T47D (cell line): Measurements from ENCODE around the gene PRR35.
"Not testable (repeated sequence)": the region's sequence is repeated elsewhere in the genome, so short reads cannot be mapped to it uniquely, and the experiment has no call there.

Source experiments
- DNase-seq, 2 experiments: peaks; one replicate each; pipeline versions ENCODE4 v3.0.0 to v3.0.0-alpha.2; 2011 to 2012; ENCODE audit warnings: low read depth in 1 of 2, low spot score in 1 of 2
- JUND ChIP-seq: IDR thresholded peaks from 2 replicates; pipeline ENCODE4 v1.6.1; 2012; ENCODE audit warnings: low read depth
- in situ Hi-C: cut with HindIII; loops from 2 replicates; pipeline ENCODE4 v1.10.0; 2016; ENCODE audit warnings: low sequenced_read_pairs, low pct_unique_long_range_greater_than_20kb

The PRR35 gene

GRCh38 chr16:595942-596735 is 35.9 kb downstream of the PRR35 start:
- DNase-seq, result no peak
- TF ChIP-seq JUND, result no peak
- in situ Hi-C loops, result no loop called here

GRCh38 chr16:596736-597060 is 36.5 kb downstream of the PRR35 start:
- no peak for DNase-seq
- in situ Hi-C loops, result no loop called here
- TF ChIP-seq JUND, result no peak

- in situ Hi-C loops, DNase-seq: not testable (repeated sequence)
Measured at GRCh38 chr16:597655-598054, 37.5 kb downstream of the PRR35 start.

GRCh38 chr16:598823-599739 is 38.9 kb downstream of the PRR35 start:
- DNase-seq, result no peak
- no peak for TF ChIP-seq JUND
- in situ Hi-C loops, result no loop called here

GRCh38 chr16:600781-601180 is 40.6 kb downstream of the PRR35 start:
- no peak for DNase-seq
- TF ChIP-seq JUND, result no peak
- in situ Hi-C loops, result no loop called here

GRCh38 chr16:603933-604332 is 43.7 kb downstream of the PRR35 start:
- DNase-seq, result no peak
- no peak for TF ChIP-seq JUND
- in situ Hi-C loops, result no loop called here

GRCh38 chr16:606656-607307 is 46.6 kb downstream of the PRR35 start:
- in situ Hi-C loops, result no loop called here
- no peak for TF ChIP-seq JUND
- no peak for DNase-seq

- in situ Hi-C loops, result no loop called here
- TF ChIP-seq JUND, result no peak
- no peak for DNase-seq
Measured at GRCh38 chr16:608019-608418, 47.8 kb downstream of the PRR35 start.

GRCh38 chr16:609316-609715 is 49.1 kb downstream of the PRR35 start:
- in situ Hi-C loops, result no loop called here
- no peak for DNase-seq
- no peak for TF ChIP-seq JUND

GRCh38 chr16:609984-610383 is 49.8 kb downstream of the PRR35 start:
- in situ Hi-C loops, result no loop called here
- no peak for TF ChIP-seq JUND
- no peak for DNase-seq

- in situ Hi-C loops, result no loop called here
- DNase-seq, result no peak
- TF ChIP-seq JUND, result no peak
Measured at GRCh38 chr16:610513-611381, 50.6 kb downstream of the PRR35 start.

- TF ChIP-seq JUND, result no peak
- in situ Hi-C loops, result no loop called here
- no peak for DNase-seq
Measured at GRCh38 chr16:615122-615521, 54.9 kb downstream of the PRR35 start.
